Natural killer cell (primary cell): ENCODE data around the gene NSUN3. TPM values are rescaled to one million over a fixed set of nuclear protein-coding genes. Genes with fewer than 3 reads are reported as not detected.

Experiments
- ATAC-seq, 3 donors: fragments of 150-1000 bp in 2 of 3; fragments of 200-7000 bp in 1 of 3; cut with Tn5 transposase; 1 replicate in 1 of 3; 2 replicates in 2 of 3; pipeline ENCODE4 v1.10.0; 2021; ENCODE audit warnings: mild to moderate bottlenecking in 2 of 3, moderate library complexity in 2 of 3
- DNase-seq, 2 donors: peaks; one replicate each; pipeline versions ENCODE4 v3.0.0 to v3.0.0-alpha.2; 2013 to 2021; ENCODE audit warnings: mixed read lengths in 1 of 2
- H3K27ac ChIP-seq: one replicate; pipeline ENCODE4 v1.5.1; 2013; ENCODE audit warnings: mild to moderate bottlenecking, low read length
- H3K27me3 ChIP-seq: one replicate; pipeline ENCODE4 v1.6.1; 2013; ENCODE audit warnings: low read length; ENCODE audit not compliant: control insufficient read depth, insufficient read depth
- H3K36me3 ChIP-seq: one replicate; pipeline ENCODE4 v1.6.1; 2013; ENCODE audit warnings: low read length; ENCODE audit not compliant: control insufficient read depth, insufficient read depth
- H3K4me1 ChIP-seq: one replicate; pipeline ENCODE4 v1.6.1; 2013; ENCODE audit warnings: low read length; ENCODE audit not compliant: control insufficient read depth, insufficient read depth
- H3K4me3 ChIP-seq: one replicate; pipeline ENCODE4 v1.5.1; 2013; ENCODE audit warnings: low read length
- H3K9me3 ChIP-seq: one replicate; pipeline ENCODE4 v1.6.1; 2013; ENCODE audit warnings: low read length; ENCODE audit not compliant: control insufficient read depth, insufficient read depth
- H3K27ac Mint-ChIP-seq, 2 donors: one replicate each; pipeline ENCODE4 v1.8.0; 2022; ENCODE audit warnings: mild to moderate bottlenecking in 2 of 2, mixed read lengths in 2 of 2, moderate library complexity in 1 of 2
- H3K27me3 Mint-ChIP-seq, 2 donors: one replicate each; pipeline ENCODE4 v1.8.0; 2022; ENCODE audit warnings: low read depth in 2 of 2, mixed read lengths in 2 of 2
- H3K36me3 Mint-ChIP-seq: one replicate; pipeline ENCODE4 v1.8.0; 2022; ENCODE audit warnings: mixed read lengths
- H3K4me1 Mint-ChIP-seq, 2 donors: one replicate each; pipeline ENCODE4 v1.8.0; 2022; ENCODE audit warnings: mixed read lengths in 2 of 2
- H3K4me3 Mint-ChIP-seq: one replicate; pipeline ENCODE4 v1.8.0; 2022; ENCODE audit warnings: mild to moderate bottlenecking, moderate library complexity, mixed read lengths
- H3K9me3 Mint-ChIP-seq, 2 donors: one replicate each; pipeline ENCODE4 v1.8.0; 2022; ENCODE audit warnings: mixed read lengths in 2 of 2
- WGBS: methylation state at CpG from one replicate; pipeline ENCODE4 v1.1.7; 2013; ENCODE audit warnings: missing lambda C conversion rate; ENCODE audit not compliant: insufficient coverage; 5-methylcytosine and 5-hydroxymethylcytosine counted together
- intact Hi-C: fragments of 100-400 bp; cut with micrococcal nuclease; formaldehyde crosslinking; loops from one replicate; pipeline ENCODE4 v1.14.2; 2022
- total RNA-seq, 4 donors: library from RNA; stranded (reverse); fragments of 120-200 nt in 1 of 4; gene quantifications; one replicate each; pipeline versions ENCODE4 v1.2.3 to v1.2.4, GENCODE V29; 2013 to 2022
- TF ChIP-seq, protein P1 (sequence below): fragments of 200-600 bp; IDR thresholded peaks from one replicate; pipeline ENCODE4 v1.8.0; 2022; ENCODE audit warnings: antibody characterized with exemption

Gene NSUN3
- total RNA-seq, 3 donors from 2014 or later (not counting 1 experiment from before 2014, with no cell fraction given): 24.0 to 32.4 (median 28.6) TPM

DNA sequence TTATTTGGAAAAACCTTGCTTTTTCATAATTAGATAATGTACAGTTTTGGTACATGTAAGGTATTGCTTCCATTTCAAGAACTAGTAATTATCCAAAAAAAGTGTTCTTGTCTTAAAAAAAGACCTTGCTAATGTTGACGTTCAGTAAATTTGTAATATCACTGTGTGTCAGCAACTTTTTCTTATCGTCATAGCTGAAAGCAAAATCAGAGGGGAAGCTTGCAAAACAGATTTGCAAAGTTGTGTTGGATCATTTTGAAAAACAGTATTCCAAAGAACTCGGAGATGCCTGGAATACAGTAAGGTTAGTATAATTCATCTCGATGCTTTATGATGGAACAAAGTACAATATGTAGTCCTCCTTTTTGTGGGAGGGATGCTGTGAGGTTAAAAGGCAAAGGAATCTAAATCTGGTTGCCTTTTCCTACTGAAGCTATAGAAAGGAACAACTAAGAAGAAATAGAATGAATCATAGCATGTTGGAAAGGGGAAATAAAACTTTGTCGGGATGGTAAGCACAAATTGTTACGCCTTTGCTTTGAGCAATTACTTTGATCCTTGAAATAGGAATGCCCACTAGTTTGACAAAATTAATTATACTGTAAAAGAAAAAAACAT is 1.5 kb downstream of the NSUN3 start:
- H3K27me3 Mint-ChIP-seq: no peaks in the 10 kb centered on the region
- 74% methylated on average over 6 of the region's 6 CpGs for WGBS
- TF ChIP-seq, protein P1, sequence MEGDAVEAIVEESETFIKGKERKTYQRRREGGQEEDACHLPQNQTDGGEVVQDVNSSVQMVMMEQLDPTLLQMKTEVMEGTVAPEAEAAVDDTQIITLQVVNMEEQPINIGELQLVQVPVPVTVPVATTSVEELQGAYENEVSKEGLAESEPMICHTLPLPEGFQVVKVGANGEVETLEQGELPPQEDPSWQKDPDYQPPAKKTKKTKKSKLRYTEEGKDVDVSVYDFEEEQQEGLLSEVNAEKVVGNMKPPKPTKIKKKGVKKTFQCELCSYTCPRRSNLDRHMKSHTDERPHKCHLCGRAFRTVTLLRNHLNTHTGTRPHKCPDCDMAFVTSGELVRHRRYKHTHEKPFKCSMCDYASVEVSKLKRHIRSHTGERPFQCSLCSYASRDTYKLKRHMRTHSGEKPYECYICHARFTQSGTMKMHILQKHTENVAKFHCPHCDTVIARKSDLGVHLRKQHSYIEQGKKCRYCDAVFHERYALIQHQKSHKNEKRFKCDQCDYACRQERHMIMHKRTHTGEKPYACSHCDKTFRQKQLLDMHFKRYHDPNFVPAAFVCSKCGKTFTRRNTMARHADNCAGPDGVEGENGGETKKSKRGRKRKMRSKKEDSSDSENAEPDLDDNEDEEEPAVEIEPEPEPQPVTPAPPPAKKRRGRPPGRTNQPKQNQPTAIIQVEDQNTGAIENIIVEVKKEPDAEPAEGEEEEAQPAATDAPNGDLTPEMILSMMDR: no peak
- no peaks in the 10 kb centered on the region for H3K9me3 Mint-ChIP-seq
- ATAC-seq: no peak
- peaks cover 7% of the 10 kb centered on the region for H3K4me1 ChIP-seq
- H3K27ac Mint-ChIP-seq: peak overlapping the region; percentile 99
- H3K9me3 ChIP-seq: no peaks in the 10 kb centered on the region
- H3K4me1 Mint-ChIP-seq: peaks cover 51 to 53% of the 10 kb centered on the region in 2 donors
- H3K36me3 Mint-ChIP-seq: peaks cover 9% of the 10 kb centered on the region
- DNase-seq: no peak
- peaks cover 17% of the 10 kb centered on the region for H3K36me3 ChIP-seq
- no peak overlapping the region for H3K27ac ChIP-seq
- no peaks in the 10 kb centered on the region for H3K27me3 ChIP-seq
- intact Hi-C loops: no loop called here
- H3K4me3 Mint-ChIP-seq: peak overlapping the region; percentile 98
- H3K4me3 ChIP-seq: no peak overlapping the region

DNA sequence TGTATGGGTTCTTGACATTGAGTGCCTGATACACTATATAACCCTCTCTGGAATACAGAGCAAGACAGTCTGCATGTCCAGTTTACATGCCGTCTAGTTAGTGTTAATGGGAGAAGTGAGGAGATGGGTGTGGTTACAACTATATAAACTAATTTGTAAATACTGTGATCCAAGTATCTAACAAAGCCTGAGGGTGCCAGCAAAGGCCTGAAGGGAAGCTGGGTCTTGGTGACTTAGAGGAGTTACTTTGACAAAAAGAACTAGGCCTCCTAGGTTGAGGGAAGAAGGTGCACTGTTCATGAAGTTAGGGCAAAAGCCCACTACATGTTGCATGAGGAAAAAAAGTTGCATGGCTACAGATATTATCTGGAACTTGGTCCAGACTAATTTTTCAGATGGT is 2.3 kb downstream of the NSUN3 start:
- Histone ChIP-seq H3K4me1 (peaks cover 7% of the 10 kb centered on the region), H3K4me3 (no peak overlapping the region), H3K27ac (no peak overlapping the region), H3K36me3 (peaks cover 17% of the 10 kb centered on the region), H3K9me3 (no peaks in the 10 kb centered on the region), H3K27me3 (no peaks in the 10 kb centered on the region)
- TF ChIP-seq, protein P1: no peak
- peaks cover 9% of the 10 kb centered on the region for H3K36me3 Mint-ChIP-seq
- peaks cover 51 to 54% of the 10 kb centered on the region in 2 donors for H3K4me1 Mint-ChIP-seq
- no peaks in the 10 kb centered on the region for H3K27me3 Mint-ChIP-seq
- H3K9me3 Mint-ChIP-seq: no peaks in the 10 kb centered on the region
- no CpG with 5 or more reads among the region's 1 CpG for WGBS
- DNase-seq (no peak), ATAC-seq (no peak)
- peak overlapping the region; percentile 1 for H3K4me3 Mint-ChIP-seq
- H3K27ac Mint-ChIP-seq: peak overlapping the region in 1 of 2 donors; percentile 9
- intact Hi-C loops: no loop called here

DNA sequence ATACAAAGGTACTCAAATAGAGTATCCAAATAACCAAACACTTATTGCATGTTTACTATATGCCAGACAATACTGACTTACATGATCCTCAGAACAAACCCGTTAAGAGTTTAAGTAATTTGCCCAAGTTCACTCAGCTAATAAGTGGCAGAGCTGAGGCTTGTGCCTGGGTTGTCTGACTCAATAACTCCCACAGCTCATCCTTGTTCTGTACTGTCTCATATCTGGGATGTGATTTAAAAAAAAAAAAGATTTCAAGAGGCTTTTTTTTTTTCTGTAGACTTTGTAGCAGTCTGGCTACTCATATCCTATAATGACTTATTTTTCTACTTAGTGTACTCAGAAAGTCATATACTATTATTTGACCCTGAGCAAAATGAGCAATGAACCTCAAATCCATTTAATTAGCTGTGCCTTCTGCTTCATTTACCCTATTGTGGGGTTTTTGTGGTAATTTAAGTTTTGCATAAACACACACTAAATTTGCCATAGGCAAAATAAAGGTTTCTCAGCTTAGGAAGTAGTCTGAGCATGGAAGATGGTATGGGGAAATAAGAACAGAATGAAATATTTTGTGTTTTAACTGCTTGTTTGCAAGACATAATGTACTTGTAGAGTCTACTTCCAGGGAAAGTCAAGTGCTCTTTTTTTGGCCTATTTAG is 3.1 kb downstream of the NSUN3 start:
- Mint-ChIP-seq H3K27me3 (no peaks in the 10 kb centered on the region), H3K27ac (peak overlapping the region; percentile 47 to 48), H3K4me3 (no peak overlapping the region), H3K36me3 (peaks cover 9% of the 10 kb centered on the region), H3K9me3 (no peaks in the 10 kb centered on the region), H3K4me1 (peaks cover 51 to 54% of the 10 kb centered on the region in 2 donors)
- intact Hi-C loops: no loop called here
- H3K4me1 ChIP-seq: peaks cover 7% of the 10 kb centered on the region
- DNase-seq: no peak
- H3K27ac ChIP-seq: no peak overlapping the region
- H3K9me3 ChIP-seq: no peaks in the 10 kb centered on the region
- TF ChIP-seq, protein P1: no peak
- WGBS: 75% methylated on average over 1 of the region's 1 CpG
- ATAC-seq: no peak
- H3K4me3 ChIP-seq: no peak overlapping the region
- no peaks in the 10 kb centered on the region for H3K27me3 ChIP-seq
- H3K36me3 ChIP-seq: peaks cover 15% of the 10 kb centered on the region
